AG09319 (cell line): Measurements from ENCODE around the gene TRIM22.

ENCODE experiments used
- DNase-seq: peaks from one replicate; pipeline ENCODE4 v3.0.0-alpha.2; 2010; ENCODE audit warnings: low read depth; ENCODE audit errors: extremely low read depth
- CTCF ChIP-seq: IDR thresholded peaks from 2 replicates; pipeline ENCODE4 v1.5.1; 2011; ENCODE audit warnings: low read depth, mild to moderate bottlenecking, inconsistent platforms, low read length, moderate library complexity

The TRIM22 gene

GRCh38 chr11:5691964-5692361, 2.4 kb downstream of the TRIM22 start:
- no peak for DNase-seq
- TF ChIP-seq CTCF, result no peak

- no peak for TF ChIP-seq CTCF
- DNase-seq, result no peak
Observed at GRCh38 chr11:5694642-5695041, 5.1 kb downstream of the TRIM22 start.

- TF ChIP-seq CTCF, result no peak
- no peak for DNase-seq
Observed at GRCh38 chr11:5695580-5695979, 6.0 kb downstream of the TRIM22 start.

GRCh38 chr11:5696210-5696609, 6.6 kb downstream of the TRIM22 start:
- no peak for DNase-seq
- no peak for TF ChIP-seq CTCF

GRCh38 chr11:5698281-5698680, 8.7 kb downstream of the TRIM22 start:
- no peak for DNase-seq
- no peak for TF ChIP-seq CTCF

GRCh38 chr11:5700421-5701054, 10.9 kb downstream of the TRIM22 start:
- no peak for TF ChIP-seq CTCF
- DNase-seq, result no peak

GRCh38 chr11:5701055-5701577, 11.5 kb downstream of the TRIM22 start:
- no peak for DNase-seq
- no peak for TF ChIP-seq CTCF
